ENCODE data around the gene MS4A4E.

DNA sequence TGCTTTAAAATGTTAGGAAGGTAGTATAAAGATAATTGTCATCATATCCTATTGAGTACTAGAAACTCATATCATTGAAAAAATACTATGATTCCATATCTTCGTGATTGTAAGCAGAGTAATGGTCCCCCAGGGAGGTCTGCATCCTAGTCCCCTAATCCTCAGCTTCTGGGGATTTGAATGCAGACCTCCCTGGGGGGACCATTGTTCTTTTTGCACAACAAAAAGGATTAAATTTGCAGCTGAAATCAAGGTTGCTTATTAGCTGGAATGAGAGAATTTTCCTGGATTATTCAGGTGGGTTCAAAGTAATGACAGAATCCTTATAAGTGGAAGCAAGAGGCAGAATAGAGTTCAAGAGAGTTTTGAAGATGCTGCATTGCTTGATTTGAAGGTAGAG is 34.0 kb downstream of the MS4A4E start:
- TF ChIP-seq EZH2 (IDR thresholded peaks at IDR 0.05; ENCODE audit: low read depth, low read length, severe bottlenecking) (no peak), RFX5 (IDR thresholded peaks at IDR 0.05; ENCODE audit: borderline replicate concordance, low read depth, low read length) (no peak), POLR2A (IDR thresholded peaks at IDR 0.05; ENCODE audit: control extremely low read depth in 1 of 2, low read depth in 2 of 2, low read length in 2 of 2) (no peak), TAF1 (IDR thresholded peaks at IDR 0.05; ENCODE audit: low read depth, low read length) (no peak), GTF2F1 (IDR thresholded peaks at IDR 0.05; ENCODE audit: borderline replicate concordance, low read depth, low read length) (no peak), TEAD4 (IDR thresholded peaks at IDR 0.05; ENCODE audit: low read depth, low read length) (no peak), CTBP2 (IDR thresholded peaks at IDR 0.05; ENCODE audit: borderline replicate concordance, insufficient read depth, insufficient read length, low read length) (no peak), POLR2AphosphoS5 (IDR thresholded peaks at IDR 0.05; ENCODE audit: low read depth, low read length) (no peak), HDAC6 (IDR thresholded peaks at IDR 0.05; ENCODE audit: low read depth, low read length) (no peak)
- TF ChIP-seq, protein P1, sequence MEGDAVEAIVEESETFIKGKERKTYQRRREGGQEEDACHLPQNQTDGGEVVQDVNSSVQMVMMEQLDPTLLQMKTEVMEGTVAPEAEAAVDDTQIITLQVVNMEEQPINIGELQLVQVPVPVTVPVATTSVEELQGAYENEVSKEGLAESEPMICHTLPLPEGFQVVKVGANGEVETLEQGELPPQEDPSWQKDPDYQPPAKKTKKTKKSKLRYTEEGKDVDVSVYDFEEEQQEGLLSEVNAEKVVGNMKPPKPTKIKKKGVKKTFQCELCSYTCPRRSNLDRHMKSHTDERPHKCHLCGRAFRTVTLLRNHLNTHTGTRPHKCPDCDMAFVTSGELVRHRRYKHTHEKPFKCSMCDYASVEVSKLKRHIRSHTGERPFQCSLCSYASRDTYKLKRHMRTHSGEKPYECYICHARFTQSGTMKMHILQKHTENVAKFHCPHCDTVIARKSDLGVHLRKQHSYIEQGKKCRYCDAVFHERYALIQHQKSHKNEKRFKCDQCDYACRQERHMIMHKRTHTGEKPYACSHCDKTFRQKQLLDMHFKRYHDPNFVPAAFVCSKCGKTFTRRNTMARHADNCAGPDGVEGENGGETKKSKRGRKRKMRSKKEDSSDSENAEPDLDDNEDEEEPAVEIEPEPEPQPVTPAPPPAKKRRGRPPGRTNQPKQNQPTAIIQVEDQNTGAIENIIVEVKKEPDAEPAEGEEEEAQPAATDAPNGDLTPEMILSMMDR (IDR thresholded peaks at IDR 0.05; ENCODE audit: control extremely low read depth in 1 of 3, insufficient read depth in 1 of 3, low read depth in 1 of 3, low read length in 3 of 3): no peak
- TF ChIP-seq, protein P2, sequence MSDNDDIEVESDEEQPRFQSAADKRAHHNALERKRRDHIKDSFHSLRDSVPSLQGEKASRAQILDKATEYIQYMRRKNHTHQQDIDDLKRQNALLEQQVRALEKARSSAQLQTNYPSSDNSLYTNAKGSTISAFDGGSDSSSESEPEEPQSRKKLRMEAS (IDR thresholded peaks at IDR 0.05): no peak
